IMR-90 (cell line): Measurements from ENCODE around the gene CD8B2. TPM values are rescaled to one million over a fixed set of nuclear protein-coding genes. Genes with fewer than 3 reads are reported as not detected.

ENCODE experiments used
- ATAC-seq: fragments of 200-7000 bp; cut with Tn5 transposase; 2 replicates; pipeline ENCODE4 v1.9.1; 2020; ENCODE audit warnings: low read depth, mild to moderate bottlenecking, moderate library complexity
- BruUV-seq: library from RNA; stranded (reverse); fragments of 400-500 nt; replicated peaks from 2 replicates; lab custom pipeline; 2021; lab: Mats Ljungman, UMichigan
- CTCF ChIA-PET: fragments of 300-600 bp; formaldehyde crosslinking; extraction: SDS; loops from one replicate; lab custom pipeline; 2021; ENCODE audit warnings: antibody characterized with exemption; lab: Yijun Ruan, JAX
- POLR2A ChIA-PET: fragments of 300-600 bp; sonication (Branson Sonifier 250); formaldehyde crosslinking; loops from one replicate; lab custom pipeline; 2022; ENCODE audit warnings: antibody characterized with exemption; ENCODE audit not compliant: unreplicated experiment; lab: Charles Lee
- DNase-seq: peaks from one replicate; pipeline ENCODE4 v3.0.0; 2013
- H2AFZ ChIP-seq: replicated peaks from 2 replicates; pipeline ENCODE3; 2013; ENCODE audit warnings: low read length, mild to moderate bottlenecking; ENCODE audit not compliant: poor library complexity
- H2AK5ac ChIP-seq: 2 replicates; pipeline ENCODE4 v1.6.1; 2013; ENCODE audit warnings: low read depth, low read length, inconsistent platforms
- H2AK9ac ChIP-seq: replicated peaks from 2 replicates; pipeline ENCODE3; 2013; ENCODE audit warnings: mild to moderate bottlenecking, low read depth, low read length, moderate library complexity; ENCODE audit not compliant: poor library complexity
- H2BK120ac ChIP-seq: 2 replicates; pipeline ENCODE4 v1.6.1; 2013; ENCODE audit warnings: low read depth, low read length, inconsistent platforms
- H2BK15ac ChIP-seq: 3 replicates; pipeline ENCODE4 v1.6.1; 2013; ENCODE audit warnings: low read depth, low read length, inconsistent platforms
- H2BK20ac ChIP-seq: 2 replicates; pipeline ENCODE4 v1.6.1; 2013; ENCODE audit warnings: low read depth, mild to moderate bottlenecking, inconsistent platforms, low read length, moderate library complexity
- H2BK5ac ChIP-seq: 2 replicates; pipeline ENCODE4 v1.6.1; 2013; ENCODE audit warnings: mild to moderate bottlenecking, low read depth, low read length, inconsistent platforms; ENCODE audit not compliant: poor library complexity, severe bottlenecking
- H3K14ac ChIP-seq: replicated peaks from 2 replicates; pipeline ENCODE4 v1.6.1; 2013; ENCODE audit warnings: low read depth, low read length, inconsistent platforms
- H3K18ac ChIP-seq: 2 replicates; pipeline ENCODE4 v1.6.1; 2013; ENCODE audit warnings: low read depth, low read length, control low read depth
- H3K23ac ChIP-seq: 2 replicates; pipeline ENCODE4 v1.6.1; 2013; ENCODE audit warnings: low read depth, low read length, inconsistent platforms
- H3K27ac ChIP-seq: 2 replicates; pipeline ENCODE4 v1.5.1; 2013; ENCODE audit warnings: mild to moderate bottlenecking, control low read depth, low read length; ENCODE audit not compliant: insufficient read depth
- H3K27me3 ChIP-seq: 2 replicates; pipeline ENCODE4 v1.6.1; 2013; ENCODE audit warnings: low read length; ENCODE audit not compliant: control insufficient read depth, insufficient read depth
- H3K36me3 ChIP-seq: 2 replicates; pipeline ENCODE4 v1.6.1; 2013; ENCODE audit warnings: low read length, mixed read lengths; ENCODE audit not compliant: control insufficient read depth, insufficient read depth
- H3K4ac ChIP-seq: 2 replicates; pipeline ENCODE4 v1.6.1; 2013; ENCODE audit warnings: low read depth, low read length, inconsistent platforms
- H3K4me1 ChIP-seq: 2 replicates; pipeline ENCODE4 v1.6.1; 2013; ENCODE audit warnings: low read length, mixed read lengths; ENCODE audit not compliant: control insufficient read depth, insufficient read depth
- H3K4me2 ChIP-seq: 2 replicates; pipeline ENCODE4 v1.6.1; 2013; ENCODE audit warnings: low read depth, mild to moderate bottlenecking, control low read depth, low read length, moderate library complexity
- H3K4me3 ChIP-seq: 2 replicates; pipeline ENCODE4 v1.5.1; 2013; ENCODE audit warnings: low read depth, mild to moderate bottlenecking, control low read depth, low read length, moderate library complexity; ENCODE audit not compliant: insufficient read depth
- H3K56ac ChIP-seq: 2 replicates; pipeline ENCODE4 v1.6.1; 2013; ENCODE audit warnings: low read length, inconsistent platforms; ENCODE audit not compliant: insufficient read depth; ENCODE audit errors: extremely low read depth
- H3K79me1 ChIP-seq, 2 experiments: 2 replicates each; pipeline ENCODE4 v1.6.1; 2013; ENCODE audit warnings: low read length in 2 of 2, inconsistent platforms in 1 of 2, low read depth in 1 of 2
- H3K9ac ChIP-seq: 2 replicates; pipeline ENCODE4 v1.6.1; 2013; ENCODE audit warnings: low read depth, low read length, control low read depth
- H3K9me1 ChIP-seq: 2 replicates; pipeline ENCODE4 v1.6.1; 2013; ENCODE audit warnings: low read length, inconsistent platforms; ENCODE audit not compliant: insufficient read depth
- H3K9me3 ChIP-seq: 2 replicates; pipeline ENCODE4 v1.6.1; 2013; ENCODE audit warnings: low read length; ENCODE audit not compliant: control insufficient read depth, insufficient read depth
- H4K20me1 ChIP-seq: 2 replicates; pipeline ENCODE4 v1.6.1; 2013; ENCODE audit warnings: low read length, inconsistent platforms; ENCODE audit not compliant: insufficient read depth
- H4K5ac ChIP-seq: 2 replicates; pipeline ENCODE4 v1.6.1; 2013; ENCODE audit warnings: mild to moderate bottlenecking, low read depth, low read length, control low read depth
- H4K8ac ChIP-seq, 2 experiments: 2 replicates each; pipeline ENCODE4 v1.6.1; 2013; ENCODE audit warnings: low read depth in 2 of 2, low read length in 2 of 2, control low read depth in 1 of 2, inconsistent platforms in 1 of 2
- H4K91ac ChIP-seq: 2 replicates; pipeline ENCODE4 v1.6.1; 2013; ENCODE audit warnings: low read depth, low read length, inconsistent platforms; ENCODE audit not compliant: insufficient read depth
- BHLHE40 ChIP-seq: fragments of 150-350 bp; IDR thresholded peaks from 2 replicates; pipeline ENCODE4 v1.6.1; 2016; ENCODE audit warnings: mild to moderate bottlenecking, low read depth, low read length
- CEBPB ChIP-seq: IDR thresholded peaks from 2 replicates; pipeline ENCODE4 v1.6.1; 2012; ENCODE audit warnings: low read depth, low read length, improper control_type of control experiment
- CHD1 ChIP-seq: IDR thresholded peaks from 2 replicates; pipeline ENCODE4 v1.6.1; 2012; ENCODE audit warnings: low read depth, low read length, improper control_type of control experiment
- CTCF ChIP-seq: conservative IDR thresholded peaks from 2 replicates; pipeline ENCODE4 v1.5.1; 2012; ENCODE audit warnings: mild to moderate bottlenecking, low read depth, low read length, improper control_type of control experiment
- ELK1 ChIP-seq: fragments of 150-350 bp; IDR thresholded peaks from 2 replicates; pipeline ENCODE4 v1.6.1; 2016; ENCODE audit warnings: low read depth, mild to moderate bottlenecking, low read length, moderate library complexity, borderline replicate concordance
- FOS ChIP-seq: fragments of 150-350 bp; IDR thresholded peaks from 2 replicates; pipeline ENCODE4 v1.6.1; 2016; ENCODE audit warnings: low read depth, low read length
- MAFK ChIP-seq: IDR thresholded peaks from 2 replicates; pipeline ENCODE4 v1.6.1; 2012; ENCODE audit warnings: low read depth, low read length, improper control_type of control experiment
- MAZ ChIP-seq: IDR thresholded peaks from 2 replicates; pipeline ENCODE4 v1.6.1; 2012; ENCODE audit warnings: low read depth, mild to moderate bottlenecking, low read length, improper control_type of control experiment, moderate library complexity, borderline replicate concordance
- MXI1 ChIP-seq: IDR thresholded peaks from 2 replicates; pipeline ENCODE4 v1.6.1; 2012; ENCODE audit warnings: low read depth, mild to moderate bottlenecking, low read length, moderate library complexity, borderline replicate concordance
- NFE2L2 ChIP-seq: fragments of 150-350 bp; IDR thresholded peaks from 2 replicates; pipeline ENCODE4 v1.6.1; 2016; ENCODE audit warnings: low read depth, mild to moderate bottlenecking, low read length
- POLR2A ChIP-seq: IDR thresholded peaks from 2 replicates; pipeline ENCODE4 v1.6.1; 2012; ENCODE audit warnings: mild to moderate bottlenecking, low read depth, low read length
- RAD21 ChIP-seq: IDR thresholded peaks from 2 replicates; pipeline ENCODE4 v1.6.1; 2012; ENCODE audit warnings: low read length, improper control_type of control experiment
- RCOR1 ChIP-seq: IDR thresholded peaks from 2 replicates; pipeline ENCODE4 v1.6.1; 2012; ENCODE audit warnings: mild to moderate bottlenecking, low read length, improper control_type of control experiment; ENCODE audit not compliant: insufficient replicate concordance
- RFX5 ChIP-seq: IDR thresholded peaks from 2 replicates; pipeline ENCODE4 v1.8.0; 2012; ENCODE audit warnings: low read depth, mild to moderate bottlenecking, low read length, moderate library complexity
- SMC3 ChIP-seq: fragments of 150-350 bp; IDR thresholded peaks from 2 replicates; pipeline ENCODE4 v1.6.1; 2016; ENCODE audit warnings: low read depth, mild to moderate bottlenecking, antibody characterized with exemption, low read length, moderate library complexity
- WGBS, 2 experiments: methylation state at CpG; one replicate each; pipeline versions ENCODE4 v1.1.5 to v1.1.7; 2013; ENCODE audit warnings: missing lambda C conversion rate in 2 of 2; ENCODE audit not compliant: insufficient read length in 1 of 2; ENCODE audit errors: extremely low coverage in 2 of 2; 5-methylcytosine and 5-hydroxymethylcytosine counted together
- dilution Hi-C: fragments of 300-500 bp; cut with HindIII; formaldehyde crosslinking; loops from one replicate; pipeline ENCODE4 v1.14.3; 2018; ENCODE audit warnings: low sequenced_read_pairs; ENCODE audit not compliant: unreplicated experiment
- in situ Hi-C: fragments of 300-500 bp; cut with MboI; formaldehyde crosslinking; loops from 3 replicates; pipeline ENCODE4 v1.14.3; 2019; ENCODE audit warnings: low sequenced_read_pairs, inconsistent platforms, mixed read lengths
- intact Hi-C: fragments of 100-400 bp; cut with micrococcal nuclease; formaldehyde crosslinking; loops from 2 replicates; pipeline ENCODE4 v1.10.0; 2022
- polyA plus RNA-seq, 3 experiments: library from polyadenylated mRNA; depleted of rRNA; stranded (reverse); fragments of >200 nt; gene quantifications; 2 replicates each; pipeline ENCODE4 v1.2.3, GENCODE V29; 2012; ENCODE audit warnings: low replicate concordance in 1 of 3
- total RNA-seq: library from RNA; depleted of rRNA; stranded (reverse); fragments of >200 nt; gene quantifications from 2 replicates; pipeline ENCODE4 v1.2.3, GENCODE V29; 2012
- TF ChIP-seq, protein P1 (sequence below): fragments of 150-350 bp; IDR thresholded peaks from 2 replicates; pipeline ENCODE4 v1.6.1; 2017; ENCODE audit warnings: mild to moderate bottlenecking, antibody characterized with exemption, low read length, low read depth

CD8B2 gene
- total and polyA plus RNA-seq, 2 of the 4 experiments (the other 2 are of a cell fraction), result not detected

DNA sequence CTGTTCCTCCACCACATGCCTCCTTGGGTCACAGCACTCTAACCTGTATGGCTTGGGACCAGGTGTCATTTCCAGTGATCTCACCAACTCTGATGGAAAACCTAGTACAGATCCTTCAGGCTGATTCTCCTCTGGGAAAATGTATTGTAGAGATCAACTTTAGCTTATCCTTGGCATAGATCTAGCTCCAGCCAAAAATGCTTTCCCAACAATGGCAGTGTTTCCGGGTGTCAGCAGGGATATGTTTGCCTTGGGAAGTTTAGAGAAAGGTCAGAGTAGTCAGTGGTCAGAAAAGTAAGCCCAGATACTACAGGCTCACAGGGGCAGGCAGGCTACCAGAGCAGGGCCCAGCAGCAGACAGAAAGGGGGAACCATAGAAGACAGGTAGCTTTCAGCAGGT lies 73.6 kb downstream of the CD8B2 start:
- Histone ChIP-seq H4K5ac (no peak overlapping the region), H3K36me3 (no peaks in the 10 kb centered on the region), H2BK20ac (no peak overlapping the region), H3K9me1 (no peaks in the 10 kb centered on the region), H3K56ac (no peak overlapping the region), H4K91ac (no peak overlapping the region), H3K18ac (no peak overlapping the region), H3K14ac (no peak overlapping the region), H3K27ac (no peak overlapping the region), H4K20me1 (no peaks in the 10 kb centered on the region), H3K23ac (no peak overlapping the region), H3K4me1 (no peaks in the 10 kb centered on the region), H3K9ac (no peak overlapping the region), H3K9me3 (no peaks in the 10 kb centered on the region), H3K4me2 (no peak overlapping the region), H2BK15ac (no peak overlapping the region), H2BK5ac (no peak overlapping the region), H2AFZ (no peak overlapping the region), H2AK9ac (no peak overlapping the region), H3K79me1 (no peaks in the 10 kb centered on the region), H2AK5ac (no peak overlapping the region), H2BK120ac (no peak overlapping the region), H3K4ac (no peak overlapping the region), H4K8ac (no peak overlapping the region), H3K4me3 (no peak overlapping the region), H3K27me3 (no peaks in the 10 kb centered on the region)
- CTCF ChIA-PET, result no interaction called here
- BruUV-seq, result no TSS peak
- dilution Hi-C loops (no loop called here), intact Hi-C loops (no loop called here), in situ Hi-C loops (no loop called here)
- POLR2A ChIA-PET, result no interaction called here
- WGBS, 2 experiments, result no CpG with 5 or more reads among the region's 1 CpG
- no peak for DNase-seq
- ATAC-seq, result no peak
- no peak for TF ChIP-seq POLR2A
- no peak for TF ChIP-seq MAZ
- no peak for TF ChIP-seq FOS
- no peak for TF ChIP-seq MAFK
- no peak for TF ChIP-seq NFE2L2
- no peak for TF ChIP-seq RAD21
- TF ChIP-seq ELK1, result no peak
- no peak for TF ChIP-seq CEBPB
- TF ChIP-seq, protein P1, sequence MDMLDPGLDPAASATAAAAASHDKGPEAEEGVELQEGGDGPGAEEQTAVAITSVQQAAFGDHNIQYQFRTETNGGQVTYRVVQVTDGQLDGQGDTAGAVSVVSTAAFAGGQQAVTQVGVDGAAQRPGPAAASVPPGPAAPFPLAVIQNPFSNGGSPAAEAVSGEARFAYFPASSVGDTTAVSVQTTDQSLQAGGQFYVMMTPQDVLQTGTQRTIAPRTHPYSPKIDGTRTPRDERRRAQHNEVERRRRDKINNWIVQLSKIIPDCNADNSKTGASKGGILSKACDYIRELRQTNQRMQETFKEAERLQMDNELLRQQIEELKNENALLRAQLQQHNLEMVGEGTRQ, result no peak
- no peak for TF ChIP-seq CTCF
- no peak for TF ChIP-seq SMC3
- no peak for TF ChIP-seq RCOR1
- TF ChIP-seq MXI1, result no peak
- no peak for TF ChIP-seq CHD1
- no peak for TF ChIP-seq RFX5
- TF ChIP-seq BHLHE40, result no peak
